Thyroid gland (tissue), 4 donors: ENCODE results near the gene SLC6A7. TPM values are rescaled to one million over a fixed set of nuclear protein-coding genes. Genes with fewer than 3 reads are reported as not detected.
A peak's percentile ranks its signal among the peaks of the same experiment; 100 is the strongest.

Experiments used
- DNase-seq, 2 donors: peaks; one replicate each; pipeline ENCODE4 v3.0.0-alpha.2; 2019
- H3K27ac ChIP-seq, 3 donors: fragments of 200-600 bp; sonication (generic); 1 replicate in 2 of 3; 2 replicates in 1 of 3; pipeline ENCODE4 v1.5.1; 2016 to 2019; ENCODE audit warnings: mild to moderate bottlenecking in 1 of 3, moderate library complexity in 1 of 3
- H3K27me3 ChIP-seq: fragments of 200-600 bp; sonication (generic); one replicate; pipeline ENCODE4 v1.5.1; 2019
- H3K36me3 ChIP-seq, 2 donors: fragments of 200-600 bp; sonication (generic); one replicate each; pipeline ENCODE4 v1.5.1; 2016 to 2019
- H3K4me1 ChIP-seq, 2 donors: fragments of 200-600 bp; sonication (generic); one replicate each; pipeline ENCODE4 v1.5.1; 2017 to 2019
- H3K4me3 ChIP-seq, 3 donors: fragments of 200-600 bp; sonication (generic); replicated peaks in 1 of 3; 1 replicate in 2 of 3; 2 replicates in 1 of 3; pipeline ENCODE4 v1.5.1; 2016; ENCODE audit warnings: mild to moderate bottlenecking in 1 of 3
- H3K9me3 ChIP-seq: fragments of 200-600 bp; sonication (generic); one replicate; pipeline ENCODE4 v1.5.1; 2017
- POLR2A ChIP-seq, 2 donors: fragments of 450-650 bp; IDR thresholded peaks; one replicate each; pipeline ENCODE4 v1.6.1; 2017; ENCODE audit warnings: antibody characterized with exemption in 2 of 2, mild to moderate bottlenecking in 2 of 2, moderate library complexity in 1 of 2
- WGBS, 2 donors: methylation state at CpG; one replicate each; pipeline ENCODE4 v1.1.5; 2017; 5-methylcytosine and 5-hydroxymethylcytosine counted together
- intact Hi-C: fragments of 100-400 bp; cut with DNase I; formaldehyde crosslinking; loops from one replicate; pipeline ENCODE4 v1.15.1; 2023
- total RNA-seq, 4 donors: library from RNA; depleted of rRNA; stranded (reverse); fragments of >200 nt; gene quantifications; one replicate each; pipeline ENCODE4 v1.2.3, GENCODE V29; 2016
- TF ChIP-seq, protein P1 (sequence below), 6 experiments: fragments of 200-600 bp in 3 of 6; fragments of 450-650 bp in 3 of 6; sonication (generic) in 3 of 6; IDR thresholded peaks; one replicate each; pipeline ENCODE4 v1.5.1; 2016 to 2019; ENCODE audit warnings: antibody characterized with exemption in 6 of 6, mild to moderate bottlenecking in 2 of 6, inconsistent platforms in 1 of 6, moderate library complexity in 1 of 6

The SLC6A7 gene
- total RNA-seq, 4 donors from 2014 or later, result not detected

DNA sequence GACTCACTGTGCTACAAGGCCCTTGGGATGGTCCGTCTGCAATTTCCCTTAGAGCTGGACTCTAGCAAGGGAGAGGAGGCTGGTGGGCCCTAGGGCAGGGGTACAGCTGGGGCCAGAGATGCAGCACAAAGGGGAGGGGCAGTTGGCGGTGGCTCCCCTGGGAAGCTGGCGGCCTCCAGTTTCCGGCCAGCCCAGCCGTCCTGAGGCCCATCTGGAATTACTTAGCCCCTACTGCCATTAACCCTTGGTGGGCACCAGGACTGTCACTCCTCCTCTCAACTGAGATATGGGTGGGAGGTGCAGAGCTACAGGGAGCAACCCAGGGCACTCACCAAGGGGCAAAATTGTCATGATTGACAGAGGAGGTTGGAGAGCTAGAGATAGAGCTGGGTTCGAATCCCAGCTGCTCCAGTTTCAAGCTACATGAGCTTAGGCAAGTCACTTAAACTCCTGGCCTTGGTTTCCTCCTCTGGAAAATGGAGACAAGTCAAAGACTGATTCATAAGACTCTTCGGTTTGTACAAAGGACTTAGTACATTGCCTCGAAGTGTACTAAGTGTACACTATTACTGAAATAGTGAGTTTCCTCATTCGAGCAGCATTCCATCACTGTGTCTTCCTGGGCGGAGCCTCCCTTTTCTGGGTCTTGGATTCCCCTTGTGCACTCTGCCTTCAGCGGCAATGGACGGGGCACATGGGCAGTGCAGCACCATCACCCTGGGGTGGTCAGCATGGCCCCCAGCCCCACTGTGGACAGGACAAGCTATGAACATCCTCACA, 31.5 kb upstream of the SLC6A7 start:
- H3K9me3 ChIP-seq, result no peaks in the 10 kb centered on the region
- peaks cover 0 to 6% of the 10 kb centered on the region in 2 donors for H3K4me1 ChIP-seq
- no peak overlapping the region for H3K4me3 ChIP-seq
- H3K27me3 ChIP-seq, result no peaks in the 10 kb centered on the region
- peak overlapping the region; percentile 26 to 73 (median 44) for H3K27ac ChIP-seq
- H3K36me3 ChIP-seq, result no peaks in the 10 kb centered on the region
- WGBS, 2 donors, result 46 to 69% methylated on average over 12 of the region's 12 CpGs
- no peak for DNase-seq
- intact Hi-C loops, result no loop called here
- no peak for TF ChIP-seq POLR2A (IDR thresholded peaks at IDR 0.05)
- TF ChIP-seq, protein P1, sequence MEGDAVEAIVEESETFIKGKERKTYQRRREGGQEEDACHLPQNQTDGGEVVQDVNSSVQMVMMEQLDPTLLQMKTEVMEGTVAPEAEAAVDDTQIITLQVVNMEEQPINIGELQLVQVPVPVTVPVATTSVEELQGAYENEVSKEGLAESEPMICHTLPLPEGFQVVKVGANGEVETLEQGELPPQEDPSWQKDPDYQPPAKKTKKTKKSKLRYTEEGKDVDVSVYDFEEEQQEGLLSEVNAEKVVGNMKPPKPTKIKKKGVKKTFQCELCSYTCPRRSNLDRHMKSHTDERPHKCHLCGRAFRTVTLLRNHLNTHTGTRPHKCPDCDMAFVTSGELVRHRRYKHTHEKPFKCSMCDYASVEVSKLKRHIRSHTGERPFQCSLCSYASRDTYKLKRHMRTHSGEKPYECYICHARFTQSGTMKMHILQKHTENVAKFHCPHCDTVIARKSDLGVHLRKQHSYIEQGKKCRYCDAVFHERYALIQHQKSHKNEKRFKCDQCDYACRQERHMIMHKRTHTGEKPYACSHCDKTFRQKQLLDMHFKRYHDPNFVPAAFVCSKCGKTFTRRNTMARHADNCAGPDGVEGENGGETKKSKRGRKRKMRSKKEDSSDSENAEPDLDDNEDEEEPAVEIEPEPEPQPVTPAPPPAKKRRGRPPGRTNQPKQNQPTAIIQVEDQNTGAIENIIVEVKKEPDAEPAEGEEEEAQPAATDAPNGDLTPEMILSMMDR (IDR thresholded peaks at IDR 0.05), result no peak

DNA sequence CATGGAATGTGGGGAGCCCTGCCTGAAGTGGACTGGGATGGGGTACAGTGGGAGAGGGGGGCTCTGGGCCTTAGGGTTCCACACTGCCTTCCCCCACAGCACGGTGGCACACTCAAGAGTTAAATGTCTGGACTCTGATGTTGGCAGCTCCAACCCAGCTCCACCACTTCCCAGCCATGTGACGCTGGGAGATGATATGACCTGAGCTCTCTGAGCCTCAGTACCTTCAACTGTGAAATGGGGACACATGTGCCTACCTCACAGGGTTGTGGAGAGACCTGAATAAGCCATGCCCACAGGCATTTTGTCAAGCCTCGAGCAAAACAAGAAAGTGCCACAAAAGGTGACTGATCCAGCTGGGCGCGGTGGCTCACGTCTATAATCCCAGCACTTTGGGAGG, 30.8 kb upstream of the SLC6A7 start:
- peaks cover 0 to 6% of the 10 kb centered on the region in 2 donors for H3K4me1 ChIP-seq

DNA sequence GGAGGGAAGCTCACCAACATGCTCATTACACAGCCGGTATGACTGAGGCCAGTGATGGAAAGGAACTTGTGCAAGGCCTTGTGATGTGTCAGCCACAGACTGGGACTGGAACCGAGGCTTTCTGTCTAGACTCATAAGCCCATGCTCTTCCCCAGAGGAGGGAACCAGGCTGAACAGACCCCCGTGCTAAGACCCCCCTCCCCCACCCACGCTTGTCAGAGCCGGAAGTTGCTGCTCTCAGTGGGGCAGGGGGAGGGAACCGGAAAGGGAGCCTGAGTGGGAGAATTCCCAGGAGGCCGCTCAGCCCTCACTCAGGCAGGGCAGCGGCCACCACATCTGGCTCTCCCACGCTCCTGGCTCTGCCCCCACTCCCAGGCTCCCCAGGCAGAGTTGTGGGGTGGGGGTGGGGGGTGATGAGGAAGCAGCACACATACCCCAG, 30.1 kb upstream of the SLC6A7 start:
- Histone ChIP-seq H3K27me3 (no peaks in the 10 kb centered on the region), H3K27ac (peak overlapping the region in 2 of 3 donors; percentile 46 to 73), H3K4me3 (no peak overlapping the region), H3K9me3 (no peaks in the 10 kb centered on the region), H3K4me1 (peaks cover 0 to 6% of the 10 kb centered on the region in 2 donors), H3K36me3 (no peaks in the 10 kb centered on the region)
- no peak for TF ChIP-seq POLR2A (IDR thresholded peaks at IDR 0.05)
- TF ChIP-seq, protein P1 (IDR thresholded peaks at IDR 0.05), result no peak
- no peak for DNase-seq
- intact Hi-C loops, result no loop called here
- WGBS, 2 donors, result 44 to 52% methylated on average over 5 to 8 of the region's 9 CpGs

More for the DNA sequence above, 30.8 kb upstream of the SLC6A7 start:
- no peaks in the 10 kb centered on the region for H3K9me3 ChIP-seq
- no peak for DNase-seq
- no peaks in the 10 kb centered on the region for H3K36me3 ChIP-seq
- TF ChIP-seq, protein P1 (IDR thresholded peaks at IDR 0.05), result no peak
- no peak for TF ChIP-seq POLR2A (IDR thresholded peaks at IDR 0.05)
- no peaks in the 10 kb centered on the region for H3K27me3 ChIP-seq
- 77 to 81% methylated on average over 6 of the region's 6 CpGs for WGBS, 2 donors
- H3K27ac ChIP-seq, result peak overlapping the region; percentile 26 to 73 (median 44)
- intact Hi-C loops, result no loop called here
- no peak overlapping the region for H3K4me3 ChIP-seq

DNA sequence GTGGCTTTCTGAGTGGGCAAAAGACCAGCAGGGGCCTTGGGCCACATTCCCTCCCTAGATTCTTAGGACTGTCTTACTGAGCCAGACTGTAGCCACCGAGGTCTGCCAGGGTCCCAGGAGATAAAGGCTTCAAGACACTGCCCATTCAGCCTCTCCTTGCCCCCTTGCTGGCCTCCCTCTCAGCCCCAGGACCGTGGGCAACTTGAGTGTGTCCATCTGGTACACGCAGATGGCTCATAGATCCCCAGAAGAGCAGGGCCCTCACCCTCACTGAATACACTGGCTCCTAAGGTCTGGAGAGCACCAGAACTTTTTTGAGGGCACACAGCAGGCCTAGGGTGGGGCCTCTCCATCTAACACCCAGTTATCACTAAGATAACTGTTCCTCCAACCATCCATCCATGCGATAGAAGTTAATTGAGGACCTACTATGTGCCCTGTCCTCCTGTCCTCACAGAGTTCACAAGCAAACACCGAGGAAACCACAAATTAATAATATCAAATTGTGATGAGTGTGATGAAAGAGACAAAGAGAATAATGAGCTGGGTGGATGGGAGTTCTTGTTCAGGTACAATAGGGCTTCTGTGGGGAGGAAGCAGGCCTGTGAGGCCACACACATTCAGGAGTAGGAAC, 29.3 kb upstream of the SLC6A7 start:
- no peak for DNase-seq
- intact Hi-C loops, result no loop called here

More for the DNA sequence above, 29.3 kb upstream of the SLC6A7 start:
- peaks cover 0 to 6% of the 10 kb centered on the region in 2 donors for H3K4me1 ChIP-seq
- TF ChIP-seq, protein P1 (IDR thresholded peaks at IDR 0.05), result no peak
- no peak for TF ChIP-seq POLR2A (IDR thresholded peaks at IDR 0.05)
- no peaks in the 10 kb centered on the region for H3K27me3 ChIP-seq
- H3K4me3 ChIP-seq, result no peak overlapping the region
- H3K9me3 ChIP-seq, result no peaks in the 10 kb centered on the region
- peak overlapping the region; percentile 45 to 73 (median 46) for H3K27ac ChIP-seq
- WGBS, 2 donors, result 67 to 84% methylated on average over 2 to 5 of the region's 5 CpGs
- no peaks in the 10 kb centered on the region for H3K36me3 ChIP-seq
